ENCODE results near the gene NLRP6.

The NLRP6 gene

DNA sequence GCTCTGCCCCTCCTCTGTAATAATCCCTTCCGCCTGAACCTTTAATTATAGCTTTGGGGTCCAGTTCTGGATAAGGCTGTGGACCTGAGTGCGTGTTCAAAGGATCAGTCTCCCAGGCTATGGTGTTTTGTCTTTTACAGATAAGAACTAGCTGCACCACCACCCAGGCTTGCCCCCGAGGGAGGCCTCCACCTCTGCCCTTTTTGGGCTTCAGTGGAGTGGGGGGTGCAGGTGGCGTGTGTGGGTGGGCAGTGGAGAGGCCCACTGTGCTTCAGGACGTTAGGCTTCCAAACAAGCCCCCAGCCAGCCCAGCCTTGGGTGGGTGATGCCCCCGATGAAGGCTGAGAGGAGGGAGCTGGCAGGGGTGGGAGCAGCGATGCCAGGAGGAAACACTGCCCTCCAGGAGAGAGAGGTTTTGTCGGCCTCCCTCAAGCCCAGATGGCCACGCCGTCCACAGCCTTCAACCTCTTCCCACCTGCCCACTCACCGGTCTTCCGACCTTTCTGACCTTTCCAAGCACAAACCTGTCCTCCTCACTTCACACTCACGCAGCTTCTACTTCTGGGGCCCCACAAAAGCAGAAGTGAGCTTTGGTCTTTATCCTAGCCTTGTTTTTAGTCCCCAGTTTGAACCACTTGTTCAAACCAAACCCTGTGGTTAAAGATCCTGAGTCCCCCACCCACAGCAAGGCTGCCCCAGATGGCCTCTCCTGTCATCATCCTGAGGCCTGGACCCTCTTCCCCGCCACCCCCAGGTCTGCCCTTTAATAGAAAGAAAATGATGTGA is 21.1 kb upstream of the NLRP6 start:
- DNase-seq (ENCODE audit: extremely low read depth, low read depth), result no peak
- TF ChIP-seq, protein P1, sequence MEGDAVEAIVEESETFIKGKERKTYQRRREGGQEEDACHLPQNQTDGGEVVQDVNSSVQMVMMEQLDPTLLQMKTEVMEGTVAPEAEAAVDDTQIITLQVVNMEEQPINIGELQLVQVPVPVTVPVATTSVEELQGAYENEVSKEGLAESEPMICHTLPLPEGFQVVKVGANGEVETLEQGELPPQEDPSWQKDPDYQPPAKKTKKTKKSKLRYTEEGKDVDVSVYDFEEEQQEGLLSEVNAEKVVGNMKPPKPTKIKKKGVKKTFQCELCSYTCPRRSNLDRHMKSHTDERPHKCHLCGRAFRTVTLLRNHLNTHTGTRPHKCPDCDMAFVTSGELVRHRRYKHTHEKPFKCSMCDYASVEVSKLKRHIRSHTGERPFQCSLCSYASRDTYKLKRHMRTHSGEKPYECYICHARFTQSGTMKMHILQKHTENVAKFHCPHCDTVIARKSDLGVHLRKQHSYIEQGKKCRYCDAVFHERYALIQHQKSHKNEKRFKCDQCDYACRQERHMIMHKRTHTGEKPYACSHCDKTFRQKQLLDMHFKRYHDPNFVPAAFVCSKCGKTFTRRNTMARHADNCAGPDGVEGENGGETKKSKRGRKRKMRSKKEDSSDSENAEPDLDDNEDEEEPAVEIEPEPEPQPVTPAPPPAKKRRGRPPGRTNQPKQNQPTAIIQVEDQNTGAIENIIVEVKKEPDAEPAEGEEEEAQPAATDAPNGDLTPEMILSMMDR (IDR thresholded peaks at IDR 0.05; ENCODE audit: low read depth, low read length), result no peak

DNA sequence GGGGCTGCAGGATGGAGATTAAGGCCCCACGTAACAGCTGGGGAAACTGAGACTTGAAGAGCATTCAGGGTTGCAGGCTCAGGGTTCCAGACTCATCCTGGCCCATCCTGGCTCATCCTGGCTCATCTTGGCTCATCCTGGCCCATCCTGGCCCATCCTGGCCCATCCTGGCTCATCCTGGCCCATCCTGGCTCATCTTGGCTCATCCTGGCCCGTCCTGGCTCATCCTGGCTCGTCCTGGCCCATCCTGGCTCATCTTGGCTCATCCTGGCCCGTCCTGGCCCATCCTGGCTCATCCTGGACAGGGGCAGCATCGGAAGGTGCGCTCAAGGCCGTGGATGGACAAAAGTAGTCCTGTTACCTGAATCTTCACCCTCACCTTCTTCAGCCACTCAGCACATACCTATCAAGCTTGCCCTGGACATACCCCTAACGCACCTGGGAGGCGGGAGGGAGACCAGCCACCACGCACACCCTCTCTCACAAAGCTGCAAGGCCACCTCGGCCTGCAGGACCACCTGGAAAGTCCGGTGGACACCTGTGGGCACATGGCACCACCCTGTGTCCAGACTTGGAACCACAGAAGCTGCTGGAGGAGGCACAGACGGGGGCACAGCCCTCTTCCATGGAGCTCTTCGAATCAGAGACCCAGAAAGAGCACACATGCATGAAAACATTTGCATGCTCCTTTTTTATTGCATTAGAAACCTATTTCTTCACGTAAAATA is 20.3 kb upstream of the NLRP6 start:
- DNase-seq (ENCODE audit: extremely low read depth, low read depth), result no peak
- TF ChIP-seq, protein P1 (IDR thresholded peaks at IDR 0.05; ENCODE audit: low read depth, low read length), result no peak

DNA sequence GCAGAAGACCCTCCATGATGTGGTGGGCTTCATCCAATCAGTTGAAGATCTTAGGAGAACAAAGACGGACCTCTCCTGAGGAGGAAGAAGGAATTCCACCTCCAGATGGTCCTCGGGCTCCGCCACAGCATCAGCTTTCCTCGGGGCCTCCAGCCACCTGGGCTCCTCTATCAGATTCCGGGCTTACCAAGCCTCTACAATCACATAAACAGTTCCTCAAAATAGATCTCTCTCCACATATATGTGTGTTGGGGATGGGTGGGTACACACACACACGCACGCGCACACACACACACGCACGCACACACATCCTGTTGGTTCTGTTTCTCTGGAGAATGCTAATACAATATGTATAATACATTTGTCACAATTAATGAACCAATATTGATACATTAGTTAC is 18.8 kb upstream of the NLRP6 start:
- DNase-seq (ENCODE audit: extremely low read depth, low read depth), result no peak
- TF ChIP-seq, protein P1 (IDR thresholded peaks at IDR 0.05; ENCODE audit: low read depth, low read length), result no peak

DNA sequence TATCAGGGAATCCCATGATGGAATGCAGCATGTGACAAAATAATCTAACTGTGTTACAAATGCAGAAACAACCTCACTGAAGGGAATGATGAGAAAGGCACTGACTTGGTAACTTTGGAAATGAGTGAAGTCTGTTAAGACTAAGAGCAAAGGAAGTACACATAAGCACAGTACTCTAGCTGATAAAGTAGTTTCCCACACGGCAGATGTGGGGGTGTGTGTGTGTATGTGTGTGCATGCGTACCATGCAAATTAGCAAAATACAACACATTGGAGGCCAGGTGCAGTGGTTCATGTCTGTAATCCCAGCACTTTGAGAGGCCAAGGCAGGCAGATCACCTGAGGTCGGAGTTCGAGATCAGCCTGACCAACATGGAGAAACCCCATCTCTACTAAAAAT is 16.6 kb upstream of the NLRP6 start:
- DNase-seq (ENCODE audit: extremely low read depth, low read depth), result no peak
- TF ChIP-seq, protein P1 (IDR thresholded peaks at IDR 0.05; ENCODE audit: low read depth, low read length), result no peak

DNA sequence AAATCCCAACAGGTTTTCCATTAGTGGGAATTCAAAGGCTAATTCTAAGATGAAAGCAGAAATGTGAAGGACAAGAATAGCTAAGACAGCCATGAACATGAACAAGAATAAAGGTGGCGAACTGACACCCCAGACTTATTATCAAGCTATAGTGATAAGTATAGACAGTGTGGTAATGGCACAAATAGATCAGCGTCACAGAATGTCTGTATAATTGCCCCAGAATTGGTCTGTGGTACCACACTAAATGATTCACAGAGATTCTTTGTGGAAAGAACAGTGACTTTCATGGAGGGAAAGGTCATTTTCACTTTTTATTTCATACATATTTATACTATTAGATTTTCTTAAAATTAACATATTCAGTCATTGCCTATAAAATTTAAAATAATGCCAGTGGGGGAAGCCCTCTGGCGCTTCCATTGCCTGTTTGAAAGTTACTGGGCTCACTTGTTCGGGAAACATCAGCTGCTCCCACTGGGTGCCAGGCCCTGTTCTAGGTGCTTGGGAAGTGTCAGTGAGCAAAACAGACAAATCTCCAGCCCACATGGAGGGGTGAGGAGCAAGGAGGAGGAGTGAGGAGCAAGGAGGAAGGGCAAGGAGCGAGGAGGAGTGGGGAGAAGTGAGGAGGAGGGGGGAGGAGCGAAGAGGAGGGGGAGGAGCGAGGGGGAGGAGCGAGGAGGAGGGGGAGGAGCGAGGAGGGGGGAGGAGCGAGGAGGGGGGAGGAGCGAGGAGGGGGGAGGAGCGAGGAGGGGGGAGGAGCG is 11.3 kb upstream of the NLRP6 start:
- no peak for DNase-seq (ENCODE audit: extremely low read depth, low read depth)
- TF ChIP-seq, protein P1 (IDR thresholded peaks at IDR 0.05; ENCODE audit: low read depth, low read length), result no peak

DNA sequence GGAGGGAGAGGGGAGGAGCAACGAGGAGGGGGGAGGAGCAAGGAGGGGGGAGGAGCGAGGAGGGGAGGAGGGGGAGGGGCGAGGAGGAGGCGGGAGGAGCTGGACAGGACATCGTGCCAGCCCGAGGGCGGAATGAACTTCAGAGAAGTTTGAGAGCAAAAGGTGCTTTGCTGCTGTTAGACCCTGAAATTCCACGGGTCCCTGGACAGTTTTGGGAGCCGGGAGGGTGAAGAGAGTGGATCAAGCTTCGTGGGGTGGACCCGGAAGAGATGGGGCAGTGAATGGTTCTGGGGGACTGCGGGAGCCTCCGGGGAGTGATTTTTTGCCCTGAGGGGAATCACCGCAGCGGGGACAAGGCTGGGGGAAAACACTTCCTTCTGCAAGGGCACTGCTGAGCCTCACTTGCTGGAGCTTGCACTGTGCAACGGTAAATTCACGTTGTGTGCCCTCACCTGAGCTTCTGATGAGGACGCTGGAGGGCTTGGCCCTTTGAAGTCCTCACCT is 10.7 kb upstream of the NLRP6 start:
- DNase-seq (ENCODE audit: extremely low read depth, low read depth), result no peak
- TF ChIP-seq, protein P1 (IDR thresholded peaks at IDR 0.05; ENCODE audit: low read depth, low read length), result no peak
